OCI-LY7 (cell line): ENCODE data around the gene FABP2. TPM values are rescaled to one million over a fixed set of nuclear protein-coding genes. Genes with fewer than 3 reads are reported as not detected.

Experiments used
- BruUV-seq: library from RNA; stranded (reverse); fragments of 400-500 nt; replicated peaks from 2 replicates; lab custom pipeline; 2021; lab: Mats Ljungman, UMichigan
- CTCF ChIA-PET: fragments of 300-600 bp; sonication (Branson Sonifier 250); formaldehyde crosslinking; loops from one replicate; lab custom pipeline; 2022; ENCODE audit warnings: antibody characterized with exemption; ENCODE audit not compliant: unreplicated experiment; lab: Charles Lee
- POLR2A ChIA-PET: fragments of 300-600 bp; sonication (Branson Sonifier 250); formaldehyde crosslinking; loops from one replicate; lab custom pipeline; 2022; ENCODE audit warnings: antibody characterized with exemption; lab: Charles Lee
- DNase-seq: peaks from one replicate; pipeline ENCODE4 v3.0.0-alpha.2; 2015; ENCODE audit warnings: low spot score
- H2AFZ ChIP-seq: fragments of 200-600 bp; sonication (generic), shearing (Covaris generic); 2 replicates; pipeline ENCODE4 v1.6.1; 2014; ENCODE audit warnings: mild to moderate bottlenecking, antibody characterized with exemption, low read length, moderate library complexity
- H3K27ac ChIP-seq: fragments of 200-600 bp; sonication (generic); 2 replicates; pipeline ENCODE4 v1.5.1; 2014; ENCODE audit warnings: mixed run types, low read depth, mild to moderate bottlenecking, moderate library complexity, low read length, inconsistent platforms; ENCODE audit not compliant: poor library complexity, severe bottlenecking
- H3K36me3 ChIP-seq: fragments of 200-600 bp; sonication (generic); 2 replicates; pipeline ENCODE4 v1.6.1; 2014; ENCODE audit warnings: mild to moderate bottlenecking, antibody characterized with exemption, low read length, moderate library complexity, mixed read lengths; ENCODE audit not compliant: insufficient read depth
- H3K4me1 ChIP-seq: fragments of 200-600 bp; sonication (generic); 2 replicates; pipeline ENCODE4 v1.5.1; 2014; ENCODE audit warnings: mild to moderate bottlenecking, low read length; ENCODE audit not compliant: insufficient read depth, poor library complexity, severe bottlenecking
- H3K4me2 ChIP-seq: fragments of 200-600 bp; sonication (generic); 2 replicates; pipeline ENCODE4 v1.6.1; 2014; ENCODE audit warnings: mild to moderate bottlenecking, low read length
- H3K4me3 ChIP-seq: fragments of 200-600 bp; sonication (generic); 2 replicates; pipeline ENCODE4 v1.5.1; 2014; ENCODE audit warnings: mild to moderate bottlenecking, low read depth, low read length; ENCODE audit not compliant: poor library complexity, severe bottlenecking
- H3K79me2 ChIP-seq: fragments of 200-600 bp; sonication (generic); 2 replicates; pipeline ENCODE4 v1.6.1; 2016; ENCODE audit warnings: low read depth, mild to moderate bottlenecking, low read length, moderate library complexity, mixed read lengths; ENCODE audit not compliant: insufficient read depth
- H3K9me2 ChIP-seq: fragments of 200-600 bp; sonication (generic); 2 replicates; pipeline ENCODE4 v1.6.1; 2016; ENCODE audit warnings: mild to moderate bottlenecking, low read length, mixed read lengths; ENCODE audit not compliant: insufficient read depth
- H3K9me3 ChIP-seq: fragments of 200-600 bp; sonication (generic); 2 replicates; pipeline ENCODE4 v1.6.1; 2014; ENCODE audit warnings: mild to moderate bottlenecking, mixed run types, low read length, mixed read lengths
- H4K20me1 ChIP-seq: fragments of 200-600 bp; sonication (generic); 2 replicates; pipeline ENCODE4 v1.6.1; 2014; ENCODE audit warnings: mild to moderate bottlenecking, antibody characterized with exemption, low read length, moderate library complexity, mixed read lengths; ENCODE audit not compliant: insufficient read depth
- CTCF ChIP-seq: fragments of 200-600 bp; sonication (generic); conservative IDR thresholded peaks from 2 replicates; pipeline ENCODE4 v1.5.1; 2014; ENCODE audit warnings: mild to moderate bottlenecking, antibody characterized with exemption, low read length, moderate library complexity, mixed read lengths
- EZH2phosphoT487 ChIP-seq: fragments of 200-600 bp; sonication (generic); IDR thresholded peaks from 2 replicates; pipeline ENCODE4 v1.6.1; 2018; ENCODE audit warnings: low read depth, borderline replicate concordance, mild to moderate bottlenecking, mixed run types, antibody characterized with exemption, low read length, moderate library complexity, mixed read lengths
- intact Hi-C: fragments of 100-400 bp; cut with micrococcal nuclease; formaldehyde crosslinking; loops from one replicate; pipeline ENCODE4 v1.10.0; 2022; ENCODE audit not compliant: unreplicated experiment
- total RNA-seq, 2 experiments: library from RNA; depleted of rRNA in 1 of 2; stranded (reverse); fragments of >200 nt in 1 of 2; shearing (Covaris generic) in 1 of 2; gene quantifications; 2 replicates each; pipeline ENCODE4 v1.2.3, GENCODE V29; 2014 to 2022

Gene FABP2
- total RNA-seq, 2 experiments from 2014 or later, result not detected

DNA sequence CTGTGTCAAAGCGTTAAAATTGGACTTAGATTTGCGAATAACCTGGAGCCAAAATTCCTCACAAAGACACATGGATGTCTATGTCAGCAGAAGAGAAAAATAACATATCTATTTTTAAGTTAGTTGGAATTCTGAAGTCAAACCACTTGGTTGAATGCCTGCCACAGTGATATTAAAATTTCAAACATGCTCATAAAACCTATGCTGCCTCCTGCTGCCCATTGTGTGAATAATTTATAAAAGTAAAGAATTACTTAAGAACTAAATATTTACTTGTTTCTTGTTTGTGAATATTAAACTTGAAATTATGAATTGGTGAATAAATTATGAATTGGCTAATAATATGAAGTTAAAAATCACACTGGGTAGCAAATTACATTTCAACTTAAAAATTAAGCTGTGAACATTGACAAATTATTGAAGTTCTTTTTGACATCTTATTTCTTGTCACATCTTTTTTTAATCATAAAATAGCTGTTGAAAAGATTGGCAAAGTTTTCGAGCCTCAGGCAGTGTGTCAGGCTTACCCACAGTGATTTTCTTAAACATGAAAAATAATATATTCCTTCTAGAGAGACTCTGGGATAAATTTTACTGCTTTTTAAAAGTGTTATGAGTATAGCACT is 35.4 kb downstream of the FABP2 start:
- POLR2A ChIA-PET, result no interaction called here
- DNase-seq, result peak; percentile 57

GRCh38 chr4:119284876-119285780 is 36.8 kb downstream of the FABP2 start:
- TF ChIP-seq EZH2phosphoT487 (no peak), CTCF (no peak)
- Histone ChIP-seq H3K9me2 (no peaks in the 10 kb centered on the region), H3K4me1 (peaks cover 4% of the 10 kb centered on the region), H3K9me3 (no peaks in the 10 kb centered on the region), H3K36me3 (no peaks in the 10 kb centered on the region; the same call in 1 of the 2 replicates), H2AFZ (no peak overlapping the region), H3K79me2 (no peaks in the 10 kb centered on the region), H3K4me3 (peak overlapping the region; percentile 21), H4K20me1 (no peaks in the 10 kb centered on the region), H3K4me2 (peak overlapping the region; percentile 38), H3K27ac (no peak overlapping the region)
- POLR2A ChIA-PET, result interaction anchor here (0.6 kb wide), 1 partner anchor 10 kb away, joined by 3 read pairs; no protein-coding TSS in a partner anchor
- DNase-seq, result no peak
- intact Hi-C loops, result loop anchor here (2.0 kb wide), 2 partner anchors 72 to 242 kb away; partner anchors contain the start of gene USP53
- CTCF ChIA-PET, result no interaction called here
- BruUV-seq, result no TSS peak

More for the DNA sequence above, 35.4 kb downstream of the FABP2 start:
- H4K20me1 ChIP-seq, result no peaks in the 10 kb centered on the region
- no peaks in the 10 kb centered on the region for H3K79me2 ChIP-seq
- no TSS peak for BruUV-seq
- CTCF ChIA-PET, result no interaction called here
- H2AFZ ChIP-seq, result no peak overlapping the region
- TF ChIP-seq CTCF (peak; percentile 87), EZH2phosphoT487 (no peak)
- H3K4me3 ChIP-seq, result no peak overlapping the region
- H3K4me2 ChIP-seq, result no peak overlapping the region
- no peaks in the 10 kb centered on the region; the same call in 1 of the 2 replicates for H3K36me3 ChIP-seq
- no peak overlapping the region for H3K27ac ChIP-seq
- H3K4me1 ChIP-seq, result peaks cover 4% of the 10 kb centered on the region
- H3K9me2 ChIP-seq, result no peaks in the 10 kb centered on the region
- intact Hi-C loops, result loop anchor here (2.0 kb wide), 1 partner anchor 306 kb away; no protein-coding TSS in a partner anchor
- H3K9me3 ChIP-seq, result no peaks in the 10 kb centered on the region
